T-helper 1 cell treated with Interleukin-12 subunit alpha and Interleukin-12 subunit beta and Interleukin-4 antibody, amounts not matched to agents 30 μg/mL and 1 μg/mL, for 36 hours (primary cell): ENCODE data around the gene MRPS27.

Source experiments
- H3K27ac Mint-ChIP-seq: one replicate; pipeline ENCODE4 v1.8.0; 2021; ENCODE audit warnings: mild to moderate bottlenecking, mixed read lengths
- H3K27me3 Mint-ChIP-seq: one replicate; pipeline ENCODE4 v1.8.0; 2021; ENCODE audit warnings: low read depth, mixed read lengths
- H3K36me3 Mint-ChIP-seq: one replicate; pipeline ENCODE4 v1.8.0; 2021; ENCODE audit warnings: low read depth, mixed read lengths
- H3K4me1 Mint-ChIP-seq: one replicate; pipeline ENCODE4 v1.8.0; 2021; ENCODE audit warnings: low read depth, mixed read lengths
- H3K4me3 Mint-ChIP-seq: one replicate; pipeline ENCODE4 v1.8.0; 2021; ENCODE audit warnings: mild to moderate bottlenecking, moderate library complexity, mixed read lengths
- H3K9me3 Mint-ChIP-seq: one replicate; pipeline ENCODE4 v1.8.0; 2021; ENCODE audit warnings: mixed read lengths

Gene MRPS27

DNA sequence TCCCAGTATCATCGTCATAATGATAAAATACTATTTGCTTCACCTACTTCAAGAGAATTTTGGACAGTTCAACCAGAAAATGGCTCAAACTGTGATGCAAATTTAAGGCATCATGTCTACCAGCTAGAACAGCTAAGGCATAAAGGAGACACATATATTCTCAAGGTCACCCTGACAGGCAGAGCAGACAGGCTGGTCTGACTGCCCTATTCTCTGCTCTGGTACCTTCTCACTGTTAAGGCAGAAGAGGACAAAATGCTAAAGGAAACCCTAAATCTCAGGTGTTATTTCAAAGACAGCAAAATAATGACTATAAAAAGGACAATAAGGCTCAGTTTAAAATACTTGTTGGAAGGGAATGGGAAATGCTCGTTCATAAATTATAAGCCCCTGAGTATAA is 87.2 kb downstream of the MRPS27 start:
- Mint-ChIP-seq H3K4me3 (no peak overlapping the region), H3K4me1 (peaks cover 33% of the 10 kb centered on the region), H3K27ac (no peak overlapping the region), H3K27me3 (peaks cover 25% of the 10 kb centered on the region), H3K36me3 (peaks cover 47% of the 10 kb centered on the region), H3K9me3 (no peaks in the 10 kb centered on the region)

- peak overlapping the region; percentile 1 for H3K27ac Mint-ChIP-seq
- peaks cover 50% of the 10 kb centered on the region for H3K36me3 Mint-ChIP-seq
- H3K4me1 Mint-ChIP-seq, result peaks cover 33% of the 10 kb centered on the region
- no peak overlapping the region for H3K4me3 Mint-ChIP-seq
- H3K27me3 Mint-ChIP-seq, result peaks cover 25% of the 10 kb centered on the region
- H3K9me3 Mint-ChIP-seq, result no peaks in the 10 kb centered on the region
These were observed 87.9 kb downstream of the MRPS27 start for GRCh38 chr5:72231991-72232703.

DNA sequence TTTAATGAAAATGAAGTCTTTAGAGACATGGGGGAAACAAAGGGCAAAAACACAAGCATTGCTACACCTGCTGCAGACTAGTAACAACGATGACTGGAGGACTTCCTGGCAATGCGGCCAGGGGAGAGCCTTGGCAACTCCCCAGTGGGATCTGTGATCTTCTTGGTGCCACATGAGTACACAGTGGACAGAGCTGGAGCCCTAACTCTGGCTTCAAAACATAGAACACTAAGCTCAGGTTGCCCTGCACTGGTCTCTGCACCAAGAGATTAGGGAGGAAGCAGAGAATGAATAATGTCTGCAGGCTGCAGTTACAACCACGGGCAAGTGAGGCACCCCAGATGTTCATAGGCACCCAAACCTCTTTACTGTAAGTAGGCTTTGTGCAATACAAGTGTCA is 91.1 kb downstream of the MRPS27 start:
- Mint-ChIP-seq H3K27me3 (peaks cover 19% of the 10 kb centered on the region), H3K4me1 (peaks cover 15% of the 10 kb centered on the region), H3K9me3 (no peaks in the 10 kb centered on the region), H3K36me3 (peaks cover 56% of the 10 kb centered on the region), H3K27ac (no peak overlapping the region), H3K4me3 (no peak overlapping the region)

DNA sequence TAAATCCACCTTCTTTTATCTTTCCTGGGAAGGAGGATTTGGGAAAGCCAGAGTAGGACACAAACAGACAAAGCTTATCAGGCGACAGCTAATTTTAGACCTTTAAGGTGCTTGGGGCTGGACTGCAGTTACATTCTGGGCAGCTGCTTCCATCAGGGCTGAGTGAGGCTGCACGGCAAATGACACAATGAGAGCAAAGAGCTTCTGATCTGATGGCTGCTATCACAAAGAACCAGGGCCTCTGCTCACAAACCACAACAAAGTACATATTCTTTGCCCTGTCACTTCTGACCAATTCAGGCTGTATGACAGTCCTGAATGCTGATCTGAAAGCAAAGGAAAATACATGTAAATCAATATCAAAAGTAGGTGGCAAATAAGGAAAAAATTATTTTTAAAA is 93.1 kb downstream of the MRPS27 start:
- Mint-ChIP-seq H3K4me1 (peaks cover 3% of the 10 kb centered on the region), H3K27me3 (peaks cover 19% of the 10 kb centered on the region), H3K36me3 (peaks cover 63% of the 10 kb centered on the region), H3K9me3 (no peaks in the 10 kb centered on the region), H3K27ac (no peak overlapping the region), H3K4me3 (no peak overlapping the region)

- Mint-ChIP-seq H3K4me1 (no peaks in the 10 kb centered on the region), H3K9me3 (no peaks in the 10 kb centered on the region), H3K36me3 (peaks cover 57% of the 10 kb centered on the region), H3K4me3 (no peak overlapping the region), H3K27ac (no peak overlapping the region), H3K27me3 (peaks cover 10% of the 10 kb centered on the region)
These were observed 94.3 kb downstream of the MRPS27 start for GRCh38 chr5:72225741-72226140.

DNA sequence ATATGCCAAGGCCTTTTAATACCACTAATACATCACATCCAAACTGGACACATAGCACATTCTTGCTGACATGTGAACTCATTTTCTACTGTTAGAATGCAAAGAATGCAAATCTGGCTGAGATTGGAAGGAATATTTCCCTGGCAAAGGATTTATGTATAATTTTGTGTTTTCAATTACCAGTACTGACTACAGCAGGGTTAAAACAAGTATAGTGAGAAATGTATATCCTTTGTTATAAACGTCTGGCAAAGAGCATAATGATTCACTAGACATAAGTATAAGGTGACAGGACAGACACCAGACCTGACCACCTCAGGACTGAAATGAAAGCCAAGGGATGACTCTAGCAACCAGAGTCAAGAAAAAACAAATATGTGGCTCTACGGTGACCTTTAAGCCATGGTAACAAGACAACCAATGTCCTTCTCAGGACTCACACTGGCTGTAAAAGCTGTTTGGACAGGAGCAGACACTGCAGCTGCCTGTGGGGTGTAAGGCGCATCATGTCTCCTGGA is 95.0 kb downstream of the MRPS27 start:
- Mint-ChIP-seq H3K27me3 (peaks cover 3% of the 10 kb centered on the region), H3K4me1 (no peaks in the 10 kb centered on the region), H3K36me3 (peaks cover 51% of the 10 kb centered on the region), H3K4me3 (no peak overlapping the region), H3K9me3 (no peaks in the 10 kb centered on the region), H3K27ac (no peak overlapping the region)

DNA sequence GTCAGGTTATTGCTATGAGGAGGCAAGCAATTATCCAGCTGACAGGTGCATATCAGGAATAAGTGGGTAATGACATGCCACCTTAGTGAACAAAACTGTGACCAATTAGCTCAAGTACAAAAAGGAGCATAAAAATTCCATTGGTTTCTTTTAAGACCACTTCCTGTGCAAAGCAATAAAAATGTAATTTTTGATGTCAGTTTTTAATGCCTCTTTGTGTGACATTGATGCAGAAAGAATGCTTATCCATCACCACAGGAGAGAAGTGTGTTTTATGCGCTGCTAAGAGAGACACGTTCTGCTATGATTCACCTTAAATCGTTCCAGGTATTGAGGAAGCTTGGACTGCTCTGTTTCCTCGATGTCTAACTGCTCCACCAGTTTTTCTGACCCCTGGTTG is 96.7 kb downstream of the MRPS27 start:
- Mint-ChIP-seq H3K9me3 (no peaks in the 10 kb centered on the region), H3K27ac (no peak overlapping the region)

DNA sequence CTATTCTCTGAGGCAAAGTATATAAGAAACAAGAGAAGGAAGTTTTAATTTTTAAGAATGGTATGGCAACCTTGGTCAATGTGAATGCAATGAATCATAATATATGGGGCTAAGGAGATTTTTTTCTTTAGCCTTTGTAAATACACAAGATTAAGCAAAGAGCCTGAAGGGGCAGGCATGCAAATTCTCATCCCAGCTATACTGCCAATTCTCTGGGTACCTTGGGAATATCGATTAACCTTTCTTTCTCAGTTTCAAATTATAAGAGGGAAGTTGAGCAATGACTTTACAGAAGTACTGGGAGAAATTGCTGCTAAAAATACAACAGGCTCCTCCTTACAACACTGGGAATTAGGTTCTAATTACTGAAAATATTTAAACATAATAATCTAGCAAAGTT is 97.5 kb downstream of the MRPS27 start:
- Mint-ChIP-seq H3K27ac (no peak overlapping the region), H3K4me1 (no peaks in the 10 kb centered on the region), H3K36me3 (peaks cover 60% of the 10 kb centered on the region), H3K27me3 (no peaks in the 10 kb centered on the region), H3K4me3 (no peak overlapping the region), H3K9me3 (no peaks in the 10 kb centered on the region)

More for the DNA sequence above, 96.7 kb downstream of the MRPS27 start:
- Mint-ChIP-seq H3K27me3 (no peaks in the 10 kb centered on the region), H3K4me1 (no peaks in the 10 kb centered on the region), H3K4me3 (no peak overlapping the region), H3K36me3 (peaks cover 58% of the 10 kb centered on the region)

- Mint-ChIP-seq H3K36me3 (peaks cover 56% of the 10 kb centered on the region), H3K27ac (no peak overlapping the region)
These were observed 98.5 kb downstream of the MRPS27 start for GRCh38 chr5:72221541-72221940.

GRCh38 chr5:72221099-72221498 is 98.9 kb downstream of the MRPS27 start:
- no peaks in the 10 kb centered on the region for H3K4me1 Mint-ChIP-seq
- H3K4me3 Mint-ChIP-seq, result no peak overlapping the region
- no peak overlapping the region for H3K27ac Mint-ChIP-seq
- no peaks in the 10 kb centered on the region for H3K9me3 Mint-ChIP-seq
- peaks cover 51% of the 10 kb centered on the region for H3K36me3 Mint-ChIP-seq
- H3K27me3 Mint-ChIP-seq, result no peaks in the 10 kb centered on the region

More at GRCh38 chr5:72221541-72221940, 98.5 kb downstream of the MRPS27 start:
- Mint-ChIP-seq H3K4me1 (no peaks in the 10 kb centered on the region), H3K27me3 (no peaks in the 10 kb centered on the region), H3K4me3 (no peak overlapping the region), H3K9me3 (no peaks in the 10 kb centered on the region)

DNA sequence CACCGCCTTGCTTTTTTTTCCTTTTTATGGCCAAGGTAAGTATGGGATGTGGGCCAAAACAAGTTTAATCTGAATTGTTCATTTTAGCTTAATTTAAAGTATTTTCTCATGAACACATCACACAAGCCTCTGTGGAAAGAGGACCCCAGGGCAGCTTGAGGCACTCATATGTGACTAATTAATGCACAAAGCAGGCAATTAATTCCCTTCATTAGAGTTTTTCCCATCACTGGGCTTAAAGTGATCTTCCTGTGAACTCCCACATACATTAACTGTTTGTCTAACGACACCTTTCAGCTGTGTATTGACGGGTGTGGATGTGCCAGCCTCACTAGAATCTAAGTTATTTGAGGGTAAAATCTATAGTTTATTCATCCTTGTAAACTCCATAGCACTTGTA is 103.3 kb downstream of the MRPS27 start:
- Mint-ChIP-seq H3K27ac (no peak overlapping the region), H3K4me1 (no peaks in the 10 kb centered on the region), H3K4me3 (no peak overlapping the region), H3K9me3 (no peaks in the 10 kb centered on the region), H3K27me3 (no peaks in the 10 kb centered on the region), H3K36me3 (peaks cover 28% of the 10 kb centered on the region)

- no peak overlapping the region for H3K27ac Mint-ChIP-seq
- H3K27me3 Mint-ChIP-seq, result no peaks in the 10 kb centered on the region
- no peaks in the 10 kb centered on the region for H3K9me3 Mint-ChIP-seq
- no peaks in the 10 kb centered on the region for H3K4me1 Mint-ChIP-seq
- peaks cover 20% of the 10 kb centered on the region for H3K36me3 Mint-ChIP-seq
- H3K4me3 Mint-ChIP-seq, result no peak overlapping the region
These were observed 105.9 kb downstream of the MRPS27 start for GRCh38 chr5:72214168-72214567.

DNA sequence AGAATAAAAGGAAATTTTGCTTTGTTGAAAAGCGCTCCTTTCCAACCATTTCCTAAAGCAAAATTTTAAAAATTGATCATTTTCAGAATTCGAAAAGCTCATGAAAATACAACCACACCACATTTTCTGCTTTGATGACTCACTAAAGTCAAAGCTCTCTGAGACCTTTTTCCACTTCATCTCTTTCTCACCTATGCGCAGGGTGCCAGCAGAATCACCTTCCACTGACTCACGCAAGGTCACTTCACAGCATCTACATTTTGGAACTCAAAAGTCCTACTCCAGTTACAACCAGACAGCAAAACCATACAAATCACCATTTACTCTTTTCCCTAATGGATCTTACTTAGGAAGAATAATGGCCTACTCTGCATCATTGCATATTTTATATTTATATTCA is 106.6 kb downstream of the MRPS27 start:
- H3K4me1 Mint-ChIP-seq, result no peaks in the 10 kb centered on the region
- no peak overlapping the region for H3K27ac Mint-ChIP-seq
- no peaks in the 10 kb centered on the region for H3K9me3 Mint-ChIP-seq
- peaks cover 13% of the 10 kb centered on the region for H3K36me3 Mint-ChIP-seq
- H3K27me3 Mint-ChIP-seq, result no peaks in the 10 kb centered on the region
- no peak overlapping the region for H3K4me3 Mint-ChIP-seq

- no peak overlapping the region for H3K4me3 Mint-ChIP-seq
- H3K9me3 Mint-ChIP-seq, result no peaks in the 10 kb centered on the region
- no peak overlapping the region for H3K27ac Mint-ChIP-seq
- H3K4me1 Mint-ChIP-seq, result no peaks in the 10 kb centered on the region
- H3K27me3 Mint-ChIP-seq, result peaks cover 4% of the 10 kb centered on the region
- peaks cover 3% of the 10 kb centered on the region for H3K36me3 Mint-ChIP-seq
These were observed 107.9 kb downstream of the MRPS27 start for GRCh38 chr5:72212171-72212570.

- H3K9me3 Mint-ChIP-seq, result no peaks in the 10 kb centered on the region
- H3K4me1 Mint-ChIP-seq, result no peaks in the 10 kb centered on the region
- no peak overlapping the region for H3K27ac Mint-ChIP-seq
These were observed 109.0 kb downstream of the MRPS27 start for GRCh38 chr5:72210888-72211678.

More at GRCh38 chr5:72210888-72211678, 109.0 kb downstream of the MRPS27 start:
- H3K27me3 Mint-ChIP-seq, result peaks cover 4% of the 10 kb centered on the region
- no peak overlapping the region for H3K4me3 Mint-ChIP-seq
- H3K36me3 Mint-ChIP-seq, result peaks cover 2% of the 10 kb centered on the region
